Measurements from ENCODE around the gene IGF1R. TPM values are rescaled to one million over a fixed set of nuclear protein-coding genes. Genes with fewer than 3 reads are reported as not detected.

IGF1R gene
- polyA plus RNA-seq, 1 experiment, result 21.6 TPM

- POLR2A ChIA-PET, result no interaction called here
- Histone ChIP-seq H3K4me3 (ENCODE audit: low read depth, low read length) (no peak overlapping the region), H3K9me3 (ENCODE audit: control insufficient read depth, insufficient read depth, low read length) (no peaks in the 10 kb centered on the region; the same call in 1 of the 2 replicates), H3K27me3 (ENCODE audit: control insufficient read depth, insufficient read depth, low read length) (no peaks in the 10 kb centered on the region), H3K27ac (ENCODE audit: low read depth, low read length) (peak overlapping the region; percentile 65)
- no peak for TF ChIP-seq CTCF (IDR thresholded peaks at IDR 0.05; ENCODE audit: low read depth, low read length)
- CTCF ChIA-PET, result interaction anchor here (2.4 kb wide), 1 partner anchor 177 kb away, joined by 6 read pairs; no protein-coding TSS in a partner anchor
- DNase-seq (ENCODE audit: low read depth, low spot score), result no peak
Measured at GRCh38 chr15:98899272-98900021, 251.1 kb downstream of the IGF1R start.

GRCh38 chr15:98900356-98900755 is 252.0 kb downstream of the IGF1R start:
- ChIA-PET CTCF (interaction anchor here (0.9 to 2.4 kb wide), 4 partner anchors 19 to 201 kb away, joined by 3 to 6 read pairs (median 4); no protein-coding TSS in a partner anchor), POLR2A (no interaction called here)
- Histone ChIP-seq H3K4me3 (ENCODE audit: low read depth, low read length) (no peak overlapping the region), H3K9me3 (ENCODE audit: control insufficient read depth, insufficient read depth, low read length) (no peaks in the 10 kb centered on the region; the same call in 1 of the 2 replicates), H3K27me3 (ENCODE audit: control insufficient read depth, insufficient read depth, low read length) (no peaks in the 10 kb centered on the region), H3K27ac (ENCODE audit: low read depth, low read length) (peak overlapping the region; percentile 60)
- TF ChIP-seq CTCF (IDR thresholded peaks at IDR 0.05; ENCODE audit: low read depth, low read length), result no peak
- no peak for DNase-seq (ENCODE audit: low read depth, low spot score)

- Histone ChIP-seq H3K9me3 (ENCODE audit: control insufficient read depth, insufficient read depth, low read length) (no peaks in the 10 kb centered on the region; the same call in 1 of the 2 replicates), H3K4me3 (ENCODE audit: low read depth, low read length) (no peak overlapping the region), H3K27ac (ENCODE audit: low read depth, low read length) (no peak overlapping the region), H3K27me3 (ENCODE audit: control insufficient read depth, insufficient read depth, low read length) (no peaks in the 10 kb centered on the region)
- ChIA-PET POLR2A (no interaction called here), CTCF (interaction anchor here (1.1 to 2.4 kb wide), 2 partner anchors 50 to 175 kb away, joined by 3 to 6 read pairs; no protein-coding TSS in a partner anchor)
- DNase-seq (ENCODE audit: low read depth, low spot score), result no peak
- TF ChIP-seq CTCF (IDR thresholded peaks at IDR 0.05; ENCODE audit: low read depth, low read length), result no peak
Measured at GRCh38 chr15:98901434-98902072, 253.2 kb downstream of the IGF1R start.

GRCh38 chr15:98902931-98903330 is 254.6 kb downstream of the IGF1R start:
- no peaks in the 10 kb centered on the region; the same call in 1 of the 2 replicates for H3K9me3 ChIP-seq (ENCODE audit: control insufficient read depth, insufficient read depth, low read length)
- no peak for TF ChIP-seq CTCF (IDR thresholded peaks at IDR 0.05; ENCODE audit: low read depth, low read length)
- no peak overlapping the region for H3K27ac ChIP-seq (ENCODE audit: low read depth, low read length)
- POLR2A ChIA-PET, result interaction anchor here (0.7 kb wide), 1 partner anchor 112 kb away, joined by 5 read pairs; no protein-coding TSS in a partner anchor
- no peak for DNase-seq (ENCODE audit: low read depth, low spot score)
- CTCF ChIA-PET, result interaction anchor here (0.7 to 3.1 kb wide), 6 partner anchors 10 to 383 kb away, joined by 3 to 16 read pairs (median 4); no protein-coding TSS in a partner anchor
- no peak overlapping the region for H3K4me3 ChIP-seq (ENCODE audit: low read depth, low read length)
- no peaks in the 10 kb centered on the region for H3K27me3 ChIP-seq (ENCODE audit: control insufficient read depth, insufficient read depth, low read length)

Measured in AG04450 (cell line).